ENCODE measurements around the gene SPPL2B.

GRCh38 chr19:2330632-2331284, 2.3 kb downstream of the SPPL2B start:
- no peak for TF ChIP-seq CTCF (IDR thresholded peaks at IDR 0.05)
- no peak for TF ChIP-seq USF2 (IDR thresholded peaks at IDR 0.05; ENCODE audit: borderline replicate concordance, low read depth, low read length)
- no peak for TF ChIP-seq YY1 (IDR thresholded peaks at IDR 0.05; ENCODE audit: low read depth)
- no peak for TF ChIP-seq RAD21 (IDR thresholded peaks at IDR 0.05; ENCODE audit: low read length)
- TF ChIP-seq JUND (IDR thresholded peaks at IDR 0.05) = no peak
- TF ChIP-seq REST (IDR thresholded peaks at IDR 0.05; ENCODE audit: low read depth, low read length) = no peak
- TF ChIP-seq ELF1 (IDR thresholded peaks at IDR 0.05) = no peak
- no peak for TF ChIP-seq POLR2AphosphoS5 (IDR thresholded peaks at IDR 0.05; ENCODE audit: low read depth, low read length)
- no peak for TF ChIP-seq RFX5 (IDR thresholded peaks at IDR 0.05; ENCODE audit: low read length)
- no peak for TF ChIP-seq NFIC (IDR thresholded peaks at IDR 0.05; ENCODE audit: borderline replicate concordance)
- TF ChIP-seq GABPA (IDR thresholded peaks at IDR 0.05; ENCODE audit: low read depth) = no peak
- no peak for TF ChIP-seq SIN3A (IDR thresholded peaks at IDR 0.05; ENCODE audit: borderline replicate concordance, low read depth, low read length)
